CD4-positive, alpha-beta T cell treated with Interleukin-17A for 4 hours (primary cell): ENCODE data around the gene CDKAL1.
"Not testable (repeated sequence)": the region's sequence is repeated elsewhere in the genome, so short reads cannot be mapped to it uniquely, and the experiment has no call there.

Experiments
- DNase-seq: peaks from one replicate; pipeline ENCODE4 v3.0.0-alpha.2; 2020; ENCODE audit warnings: mixed read lengths

Gene CDKAL1

DNA sequence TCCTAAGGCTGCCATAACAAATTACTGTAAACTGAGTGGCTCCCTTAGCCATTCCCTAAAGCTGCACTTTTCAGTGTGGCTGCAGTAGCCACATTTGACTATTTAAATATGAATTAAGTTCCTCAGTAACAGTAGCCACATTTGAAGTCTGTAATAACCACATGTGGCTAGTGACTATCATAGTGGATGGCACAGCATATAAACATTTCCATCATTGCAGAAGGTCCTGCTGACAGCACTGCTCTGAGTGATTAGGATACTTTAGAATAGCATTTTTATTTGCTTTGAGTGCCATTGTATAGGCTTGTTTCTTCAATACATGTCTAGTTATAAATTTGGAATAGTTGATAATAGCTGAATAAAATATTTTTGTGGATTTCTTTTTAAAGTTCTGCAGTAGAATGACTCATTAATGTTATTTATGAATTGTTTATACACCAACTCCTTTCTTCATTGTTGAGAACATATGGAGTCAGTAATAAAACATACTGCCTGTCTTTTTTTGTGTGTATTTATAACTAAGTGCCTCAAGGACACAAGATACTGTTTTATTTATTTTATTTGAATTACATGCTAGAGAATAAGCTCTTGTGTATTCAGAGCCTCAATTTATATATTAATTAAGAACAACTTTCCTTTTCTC, 217.2 kb downstream of the CDKAL1 start:
- no peak for DNase-seq

- no peak for DNase-seq
Measured at GRCh38 chr6:20755631-20756030, 221.4 kb downstream of the CDKAL1 start.

DNA sequence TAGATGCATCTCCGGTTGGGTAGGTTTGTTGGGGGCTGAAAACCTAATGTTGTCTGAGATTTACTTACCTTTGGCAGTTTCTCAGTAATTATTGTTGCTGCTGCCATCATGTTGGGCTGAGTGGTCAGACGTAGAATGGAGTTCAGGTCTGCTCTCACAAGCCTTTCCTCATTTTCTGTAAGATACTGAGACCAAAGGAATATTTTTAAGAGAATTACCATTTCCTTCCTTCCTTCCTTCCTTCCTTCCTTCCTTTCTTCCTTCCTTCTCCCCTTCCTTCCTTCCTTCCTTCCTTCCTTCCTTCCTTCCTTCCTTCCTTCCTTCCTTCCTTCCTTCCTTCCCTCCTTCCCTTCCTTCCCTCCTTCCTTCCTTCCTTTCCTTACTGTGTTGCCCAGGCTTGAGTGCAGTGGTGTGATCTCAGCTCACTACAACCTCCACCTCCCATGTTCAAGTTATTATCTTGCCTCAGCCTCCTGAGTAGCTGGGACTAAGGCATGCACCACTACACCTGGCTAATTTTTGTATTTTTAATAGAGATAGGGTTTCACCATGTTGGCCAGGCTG, 222.4 kb downstream of the CDKAL1 start:
- not testable (repeated sequence) for DNase-seq

DNA sequence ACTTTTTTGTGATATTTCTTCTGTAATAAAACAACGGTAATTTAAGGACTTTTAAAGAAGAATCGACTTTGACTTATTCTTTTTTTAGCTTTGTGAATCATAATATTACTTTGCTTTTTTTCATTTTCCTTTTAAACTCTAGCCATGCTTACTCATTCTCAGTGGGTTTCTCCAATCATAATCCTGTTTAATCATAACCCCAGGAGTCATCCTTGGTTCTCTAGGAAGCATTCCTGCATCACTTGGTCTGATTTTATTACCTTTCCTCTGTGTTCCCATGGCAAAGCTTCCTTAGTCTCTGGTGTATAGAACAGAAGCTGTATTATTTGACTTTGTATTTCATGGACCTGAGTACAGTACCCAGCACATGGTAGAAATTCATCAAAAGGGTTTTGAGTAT, 223.5 kb downstream of the CDKAL1 start:
- DNase-seq, result no peak

DNA sequence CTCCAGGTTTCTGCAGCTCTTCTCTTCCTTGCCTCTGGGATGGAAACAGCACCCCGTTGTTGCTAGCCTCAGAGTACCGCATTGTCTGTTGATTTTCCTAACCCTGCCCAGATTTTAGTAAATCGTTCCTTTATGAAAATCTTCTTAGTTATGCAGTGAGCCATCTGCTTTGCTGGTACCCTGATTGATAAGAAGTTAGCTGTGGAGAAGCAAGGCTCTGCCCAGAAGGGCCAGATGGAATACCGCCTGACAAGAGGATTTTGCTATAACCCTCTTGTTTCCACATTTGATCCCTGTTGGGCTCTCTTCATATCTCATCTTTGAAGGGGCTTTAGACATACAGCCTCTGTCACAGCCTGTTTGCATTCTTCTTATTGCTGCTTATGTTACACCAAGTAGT, 229.0 kb downstream of the CDKAL1 start:
- no peak for DNase-seq

DNA sequence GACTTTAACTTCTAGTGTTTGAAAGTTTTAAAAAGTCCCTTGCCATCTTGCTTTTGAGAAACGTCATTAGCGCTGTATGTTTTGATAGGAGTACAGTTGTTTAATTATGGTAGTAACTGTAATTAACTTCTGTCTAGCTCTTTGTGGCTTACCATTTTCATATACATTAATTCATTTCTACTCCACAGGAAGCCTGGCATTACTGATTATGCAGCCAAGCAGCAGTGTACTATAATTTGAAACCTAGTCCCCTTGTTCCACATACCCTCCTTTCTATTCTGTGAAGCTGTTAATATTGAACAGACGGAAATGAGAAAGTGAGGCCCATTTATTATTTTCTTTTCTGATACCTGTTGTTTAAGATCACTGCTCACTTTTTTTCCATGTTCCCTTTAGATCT, 235.4 kb downstream of the CDKAL1 start:
- DNase-seq, result no peak

DNA sequence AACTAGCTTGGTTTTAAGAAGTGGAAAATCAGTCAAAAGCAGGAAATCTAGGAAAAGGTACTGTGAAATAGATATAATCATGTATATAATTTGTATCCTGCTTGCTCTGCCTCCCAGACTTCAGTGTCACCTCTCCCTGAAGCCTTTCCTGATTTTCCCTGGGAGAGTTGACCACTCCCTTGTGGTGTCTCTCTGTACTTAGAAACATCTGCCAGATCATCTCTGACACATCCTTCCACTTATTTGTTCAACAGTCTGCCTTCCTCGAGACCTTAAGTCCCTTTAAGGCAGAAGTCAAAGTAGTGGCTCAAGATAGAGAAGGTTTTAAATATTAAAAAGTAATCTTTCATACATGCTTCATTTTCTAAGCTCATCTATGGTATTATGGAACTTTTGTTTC, 236.5 kb downstream of the CDKAL1 start:
- no peak for DNase-seq

GRCh38 chr6:20771409-20771808, 237.2 kb downstream of the CDKAL1 start:
- DNase-seq, result no peak

GRCh38 chr6:20773822-20774221, 239.6 kb downstream of the CDKAL1 start:
- DNase-seq, result no peak

DNA sequence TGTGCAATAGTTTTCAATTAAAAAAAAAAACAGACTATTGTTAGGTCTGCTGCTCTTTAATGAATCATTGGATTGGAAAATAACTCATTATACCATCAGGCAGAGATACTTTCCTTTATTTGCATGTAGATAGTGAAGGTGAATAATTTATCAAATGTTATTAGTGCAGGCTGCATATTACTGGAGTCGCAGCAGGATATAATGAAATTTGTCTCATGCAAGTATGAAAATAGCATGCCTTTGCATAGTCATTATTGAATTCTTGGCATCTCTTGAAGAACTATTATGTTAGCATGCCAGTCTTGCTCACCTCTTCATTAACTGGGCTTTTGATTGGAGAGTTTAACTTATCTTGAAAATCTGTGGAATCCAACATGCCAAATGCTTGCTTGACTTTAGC, 241.7 kb downstream of the CDKAL1 start:
- DNase-seq, result no peak

GRCh38 chr6:20777801-20778200, 243.5 kb downstream of the CDKAL1 start:
- DNase-seq, result no peak

DNA sequence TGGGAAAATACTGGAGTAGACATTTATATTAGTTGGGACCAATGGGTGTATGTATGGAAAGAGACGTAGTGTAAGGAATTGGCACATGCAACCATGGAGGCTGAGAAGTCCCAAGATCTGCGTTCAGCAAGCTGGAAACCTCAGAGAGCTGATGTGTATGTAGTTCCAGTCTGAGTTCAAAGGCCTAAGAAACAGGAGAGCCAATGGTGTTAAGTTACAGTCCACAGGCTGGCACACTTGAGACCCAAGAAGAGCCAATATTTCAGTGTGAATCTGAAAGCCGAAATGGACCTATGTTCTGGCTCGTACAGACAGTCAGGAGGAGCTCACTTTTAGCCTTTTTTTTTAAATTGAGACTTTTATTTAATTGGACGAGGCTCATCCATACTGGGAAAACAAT, 244.2 kb downstream of the CDKAL1 start:
- no peak for DNase-seq

GRCh38 chr6:20778912-20779311, 244.7 kb downstream of the CDKAL1 start:
- no peak for DNase-seq

GRCh38 chr6:20789162-20789561, 254.9 kb downstream of the CDKAL1 start:
- no peak for DNase-seq

DNA sequence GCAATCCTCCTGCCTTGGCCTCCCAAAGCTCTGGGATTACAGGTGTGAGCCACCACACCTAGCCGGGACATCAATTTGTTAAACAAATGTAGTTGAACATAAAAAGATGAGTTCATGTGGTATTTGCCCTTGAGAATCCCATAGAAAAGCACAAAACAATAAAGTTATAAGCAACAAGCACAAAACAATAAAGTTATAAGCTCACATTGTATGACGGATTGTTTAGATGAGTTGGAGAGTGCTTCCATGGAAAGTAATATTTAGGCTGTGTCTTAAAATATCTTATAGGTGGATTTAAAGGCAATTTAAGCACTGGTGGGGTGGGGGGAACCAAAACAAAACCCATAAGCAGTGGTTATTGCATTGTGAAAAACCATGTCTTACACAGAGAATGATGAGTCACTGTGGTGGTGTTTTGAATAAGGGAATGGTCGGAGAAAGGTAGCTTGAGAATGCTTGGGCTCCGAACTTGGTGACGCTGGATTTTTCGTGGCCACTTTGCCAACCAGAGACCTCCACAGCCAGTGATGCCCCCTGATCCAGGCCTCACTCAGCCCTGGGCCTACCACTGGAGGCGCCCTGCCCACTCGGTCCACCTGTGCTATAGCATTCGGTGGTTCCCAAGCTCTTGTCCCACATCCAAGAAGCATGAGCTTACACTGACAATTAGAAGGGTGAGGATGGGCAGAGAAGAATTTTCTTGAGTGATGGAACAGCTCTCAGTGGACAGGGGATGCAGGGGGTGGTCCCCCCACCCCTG, 256.0 kb downstream of the CDKAL1 start:
- no peak for DNase-seq

- DNase-seq, result no peak
Measured at GRCh38 chr6:20791074-20791473, 256.8 kb downstream of the CDKAL1 start.

DNA sequence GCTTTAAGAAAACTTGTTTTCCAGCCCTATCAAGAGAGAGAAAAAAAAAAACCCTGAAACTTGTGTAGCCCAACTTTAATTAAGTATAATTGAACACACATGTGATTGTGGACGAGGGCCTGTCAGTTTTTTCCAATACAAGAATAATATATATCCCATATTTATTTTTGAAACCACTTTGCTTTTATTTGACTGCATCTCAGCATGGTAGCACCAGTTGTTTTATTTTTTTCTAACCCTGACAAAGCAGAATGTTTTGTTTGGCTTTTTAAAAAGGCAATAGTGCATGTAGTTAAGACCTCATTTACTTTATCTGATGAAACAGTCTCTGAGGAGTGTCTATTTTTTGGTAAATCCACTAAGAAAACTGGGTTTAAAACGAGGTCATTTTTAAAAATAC, 257.7 kb downstream of the CDKAL1 start:
- no peak for DNase-seq

- DNase-seq, result no peak
Measured at GRCh38 chr6:20793174-20793573, 258.9 kb downstream of the CDKAL1 start.

DNA sequence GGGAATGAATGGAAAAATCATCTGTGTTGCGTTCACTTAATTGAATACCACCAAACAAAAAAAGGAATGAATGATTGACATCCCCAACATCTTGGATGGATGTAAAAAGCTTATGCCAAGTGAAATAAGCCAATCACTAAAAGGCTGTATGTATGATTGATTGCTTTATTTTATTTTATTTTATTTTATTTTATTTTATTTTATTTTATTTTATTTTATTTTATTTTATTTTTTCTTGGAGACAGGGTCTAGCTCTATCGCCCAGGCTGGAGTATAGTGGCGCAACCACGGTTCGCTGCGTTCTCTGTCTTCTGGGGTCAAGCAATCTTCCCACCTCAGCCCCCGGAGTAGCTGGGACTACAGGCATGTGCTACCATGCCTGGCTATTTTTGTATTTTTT, 263.3 kb downstream of the CDKAL1 start:
- DNase-seq, result no peak

GRCh38 chr6:20800229-20800628, 266.0 kb downstream of the CDKAL1 start:
- DNase-seq, result no peak

DNA sequence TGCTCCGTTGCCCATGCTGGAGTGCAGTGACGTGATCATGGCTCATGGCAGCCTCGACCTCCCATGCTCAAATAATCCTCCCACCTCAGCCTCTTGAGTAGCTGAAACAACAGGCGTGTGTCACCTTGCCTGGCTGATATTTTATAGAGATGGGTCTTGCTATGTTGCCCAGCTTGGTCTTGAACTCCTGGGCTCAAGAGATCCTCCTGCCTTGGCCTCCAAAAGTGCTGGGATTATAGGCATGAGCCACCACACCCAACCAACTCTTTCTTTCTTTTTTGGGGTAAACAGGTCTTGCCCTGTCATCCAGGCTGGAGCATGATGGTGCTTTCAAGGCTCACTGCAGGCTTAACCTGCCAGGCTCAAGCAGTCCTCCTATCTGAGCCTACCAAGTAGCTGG, 266.4 kb downstream of the CDKAL1 start:
- no peak for DNase-seq

DNA sequence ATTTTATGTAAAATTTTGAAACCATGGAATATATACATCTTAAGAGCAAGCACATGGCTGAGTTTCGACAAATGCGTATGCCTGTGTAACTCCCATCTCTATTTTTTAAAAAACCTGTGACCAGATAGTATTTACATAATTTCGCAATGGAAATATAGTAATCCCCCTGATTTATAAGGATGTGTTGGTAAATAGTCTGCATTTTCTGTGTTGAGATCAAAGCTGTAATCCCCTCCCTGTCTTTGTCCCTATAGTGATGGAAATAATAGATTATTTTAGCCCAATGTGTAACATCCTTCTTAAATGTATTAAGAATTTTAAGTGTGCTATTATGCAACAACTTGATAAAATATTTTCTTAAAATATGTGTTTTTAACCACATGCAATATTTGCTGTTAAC, 267.3 kb downstream of the CDKAL1 start:
- no peak for DNase-seq

DNA sequence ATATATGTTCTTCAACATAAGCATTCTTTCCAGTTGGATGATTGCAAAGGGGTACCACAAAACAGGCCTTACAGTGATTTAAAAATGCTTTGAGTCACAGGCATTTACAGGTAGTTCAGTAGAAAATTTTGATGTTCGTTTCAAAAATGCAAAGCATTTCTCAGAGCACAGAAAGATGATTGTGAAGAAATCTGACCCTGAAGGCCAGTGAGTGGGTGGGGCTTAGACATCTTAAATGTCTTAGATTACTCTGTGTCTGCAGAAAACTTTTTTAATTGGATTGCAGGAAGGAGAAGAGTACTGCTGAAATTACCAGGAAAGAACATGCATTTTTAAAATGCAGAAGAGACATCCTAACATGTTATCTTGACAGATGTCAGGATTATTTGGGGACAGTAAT, 268.3 kb downstream of the CDKAL1 start:
- DNase-seq, result no peak

GRCh38 chr6:20805021-20805420, 270.8 kb downstream of the CDKAL1 start:
- no peak for DNase-seq

GRCh38 chr6:20806669-20807068, 272.4 kb downstream of the CDKAL1 start:
- DNase-seq, result no peak
